A549 (cell line): ENCODE data around the gene PRKCZ. TPM values are rescaled to one million over a fixed set of nuclear protein-coding genes. Genes with fewer than 3 reads are reported as not detected.

Experiments used
- ATAC-seq, 2 experiments: fragments of 200-7000 bp in 1 of 2; fragments of >200 bp in 1 of 2; cut with Nextera tagmentation in 1 of 2; cut with Tn5 transposase in 1 of 2; 3 replicates each; pipeline versions ENCODE4 v1.8.0 to v1.9.1; 2018 to 2020; ENCODE audit warnings: mild to moderate bottlenecking in 1 of 2, moderate library complexity in 1 of 2
- CTCF ChIA-PET: fragments of 300-600 bp; sonication (Branson Sonifier 250); formaldehyde crosslinking; extraction: SDS; loops from one replicate; lab custom pipeline; 2021; ENCODE audit warnings: antibody characterized with exemption, inconsistent platforms; lab: Yijun Ruan, JAX
- POLR2A ChIA-PET: fragments of 350-600 bp; formaldehyde crosslinking; extraction: SDS; loops from one replicate; lab custom pipeline; 2021; ENCODE audit warnings: antibody characterized with exemption, inconsistent platforms; lab: Yijun Ruan, JAX
- DNase-seq, 2 experiments: peaks; one replicate each; pipeline versions ENCODE4 v3.0.0 to v3.0.0-alpha.2; 2011 to 2016; ENCODE audit warnings: low read depth in 1 of 2, low spot score in 1 of 2
- FAIRE-seq: peaks from 2 replicates; lab custom pipeline; 2011; peaks lifted over from hg19 to GRCh38; lab: Jason Lieb, UNC
- H3K27ac ChIP-seq, 2 experiments: fragments of >200 bp; sonication (Bioruptor Twin); formaldehyde crosslinking; 3 replicates each; pipeline ENCODE4 v1.5.1; 2016 to 2017
- H3K4me1 ChIP-seq: fragments of >200 bp; sonication (Bioruptor Twin); formaldehyde crosslinking; 3 replicates; pipeline ENCODE4 v1.6.1; 2016
- H3K4me2 ChIP-seq: fragments of >200 bp; sonication (Bioruptor Twin); formaldehyde crosslinking; 3 replicates; pipeline ENCODE4 v1.6.1; 2016
- H3K4me3 ChIP-seq: fragments of >200 bp; sonication (Bioruptor Twin); formaldehyde crosslinking; 3 replicates; pipeline ENCODE4 v1.5.1; 2016
- H3K9me3 ChIP-seq: fragments of >200 bp; sonication (Bioruptor Twin); formaldehyde crosslinking; 3 replicates; pipeline ENCODE4 v1.6.1; 2016
- BHLHE40 ChIP-seq: IDR thresholded peaks from 2 replicates; pipeline ENCODE4 v1.6.1; 2012; ENCODE audit warnings: low read depth, low read length, inconsistent platforms
- CEBPB ChIP-seq, 2 experiments: fragments of >200 bp in 1 of 2; sonication (Bioruptor Twin) in 1 of 2; formaldehyde crosslinking in 1 of 2; IDR thresholded peaks; 2 replicates each; pipeline ENCODE4 v1.6.1; 2012 to 2016
- EHF ChIP-seq: fragments of 250-450 bp; sonication (Bioruptor Pico); IDR thresholded peaks from 2 replicates; pipeline ENCODE4 v1.5.0; 2020; ENCODE audit warnings: mild to moderate bottlenecking
- ESRRA ChIP-seq: fragments of 150-350 bp; IDR thresholded peaks from 2 replicates; pipeline ENCODE4 v1.6.1; 2014; ENCODE audit warnings: mild to moderate bottlenecking, low read length, borderline replicate concordance
- HDAC2 ChIP-seq: fragments of 200-600 bp; sonication (generic); IDR thresholded peaks from 2 replicates; pipeline ENCODE4 v1.6.1; 2016
- HOXA7 ChIP-seq: fragments of 250-450 bp; sonication (Bioruptor Pico); IDR thresholded peaks from 2 replicates; pipeline ENCODE4 v1.5.0; 2020; ENCODE audit warnings: mild to moderate bottlenecking, moderate library complexity
- JUN ChIP-seq, 2 experiments: fragments of >200 bp; sonication (Bioruptor Twin); formaldehyde crosslinking; IDR thresholded peaks; 2 replicates in 1 of 2; 3 replicates in 1 of 2; pipeline ENCODE4 v1.6.1; 2016 to 2017
- JUNB ChIP-seq: fragments of >200 bp; sonication (Bioruptor Twin); formaldehyde crosslinking; IDR thresholded peaks from 2 replicates; pipeline ENCODE4 v1.6.1; 2016
- KDM5A ChIP-seq: fragments of 200-600 bp; sonication (generic); IDR thresholded peaks from 2 replicates; pipeline ENCODE4 v1.6.1; 2016; ENCODE audit warnings: antibody characterized with exemption, mild to moderate bottlenecking
- MAFK ChIP-seq: fragments of 450-650 bp; IDR thresholded peaks from 2 replicates; pipeline ENCODE4 v1.6.1; 2014; ENCODE audit not compliant: partially characterized antibody
- MAX ChIP-seq: IDR thresholded peaks from 2 replicates; pipeline ENCODE4 v1.6.1; 2012
- MAZ ChIP-seq: fragments of 150-350 bp; IDR thresholded peaks from 2 replicates; pipeline ENCODE4 v1.6.1; 2014; ENCODE audit warnings: antibody characterized with exemption, low read depth, low read length, borderline replicate concordance
- MYC ChIP-seq: IDR thresholded peaks from 2 replicates; pipeline ENCODE4 v1.6.1; 2012; ENCODE audit warnings: mild to moderate bottlenecking, inconsistent platforms, low read length, improper control_type of control experiment, borderline replicate concordance
- NPAS2 ChIP-seq: fragments of 250-450 bp; sonication (Bioruptor Pico); IDR thresholded peaks from 2 replicates; pipeline ENCODE4 v1.8.0; 2022; ENCODE audit warnings: mild to moderate bottlenecking, moderate library complexity, borderline replicate concordance
- PBX3 ChIP-seq: IDR thresholded peaks from 2 replicates; pipeline ENCODE4 v1.6.1; 2012
- RAD21 ChIP-seq, 2 experiments: fragments of >200 bp in 1 of 2; sonication (Bioruptor Twin) in 1 of 2; formaldehyde crosslinking in 1 of 2; IDR thresholded peaks in 1 of 2; conservative IDR thresholded peaks in 1 of 2; 2 replicates in 1 of 2; 3 replicates in 1 of 2; pipeline ENCODE4 v1.6.1; 2012 to 2018; ENCODE audit warnings: inconsistent platforms in 1 of 2
- REST ChIP-seq: fragments of 200-600 bp; sonication (generic); IDR thresholded peaks from 2 replicates; pipeline ENCODE4 v1.6.1; 2016; ENCODE audit warnings: antibody characterized with exemption, mild to moderate bottlenecking, moderate library complexity
- ZC3H11A ChIP-seq: fragments of 450-650 bp; IDR thresholded peaks from 2 replicates; pipeline ENCODE4 v1.6.1; 2014; ENCODE audit warnings: antibody characterized with exemption, mild to moderate bottlenecking
- ZSCAN20 ChIP-seq: fragments of 250-450 bp; sonication (Bioruptor Pico); IDR thresholded peaks from 2 replicates; pipeline ENCODE4 v1.8.0; 2022; ENCODE audit warnings: mild to moderate bottlenecking, moderate library complexity
- WGBS: methylation state at CpG from one replicate; pipeline ENCODE4 v1.1.6; 2017; ENCODE audit errors: missing lambda C conversion rate; 5-methylcytosine and 5-hydroxymethylcytosine counted together
- polyA plus RNA-seq, 4 experiments: library from polyadenylated mRNA; depleted of rRNA in 3 of 4; stranded (reverse); fragments of >200 nt; fragmentation: RNase III in 1 of 4; extraction: RNeasy Plus Mini Kit Qiagen cat#74134 plus additional on column Dnase treatment in 1 of 4; gene quantifications; 2 replicates in 3 of 4; 3 replicates in 1 of 4; pipeline ENCODE4 v1.2.3, GENCODE V29; 2011 to 2017

The PRKCZ gene
- polyA plus RNA-seq, 2 of the 4 experiments (the other 2 are of a cell fraction), result 9.5 to 9.8 TPM

- TF ChIP-seq REST, result no peak
- TF ChIP-seq PBX3, result no peak
- no peak for TF ChIP-seq ZC3H11A
Measured at GRCh38 chr1:2175055-2175414, 124.8 kb downstream of the PRKCZ start (continued).

- FAIRE-seq, result no peak
- no peaks in the 10 kb centered on the region for H3K4me1 ChIP-seq
- H3K9me3 ChIP-seq, result no peaks in the 10 kb centered on the region
- CTCF ChIA-PET, result interaction anchor here (0.8 to 2.9 kb wide), 7 partner anchors 8 to 229 kb away, joined by 3 to 28 read pairs (median 4); partner anchors contain the start of gene FAAP20
- no peak overlapping the region for H3K4me2 ChIP-seq
- 91% methylated on average over 33 of the region's 42 CpGs for WGBS
- DNase-seq, result no peak
- ATAC-seq, result no peak
- POLR2A ChIA-PET, result no interaction called here
- no peak overlapping the region for H3K4me3 ChIP-seq
- H3K27ac ChIP-seq, result no peak overlapping the region
- TF ChIP-seq RAD21 (conservative IDR thresholded peaks at IDR 0.05 in 1 of 2, IDR thresholded peaks at IDR 0.05 in 1 of 2) (no peak), JUN (IDR thresholded peaks at IDR 0.05) (no peak)
- TF ChIP-seq, all 56 proteins: peak for 0
Measured at GRCh38 chr1:2175681-2176454, 125.7 kb downstream of the PRKCZ start.

- no peak overlapping the region for H3K4me2 ChIP-seq
- no peak overlapping the region for H3K4me3 ChIP-seq
- TF ChIP-seq CEBPB (IDR thresholded peaks at IDR 0.05) (no peak), MAX (no peak), MAFK (no peak), JUNB (no peak), MYC (no peak), HOXA7 (CRISPR knock-in tag) (no peak), ZSCAN20 (CRISPR knock-in tag) (no peak), ZC3H11A (no peak), BHLHE40 (no peak), NPAS2 (CRISPR knock-in tag) (no peak), MAZ (no peak), HDAC2 (no peak), EHF (CRISPR knock-in tag) (no peak), KDM5A (no peak), ESRRA (no peak)
- TF ChIP-seq, all 56 proteins: peak for 0
- FAIRE-seq, result no peak
- CTCF ChIA-PET, result interaction anchor here (0.8 to 1.8 kb wide), 3 partner anchors 18 to 36 kb away, joined by 3 to 4 read pairs (median 3); partner anchors contain the start of gene FAAP20
- H3K9me3 ChIP-seq, result no peaks in the 10 kb centered on the region
- H3K4me1 ChIP-seq, result no peaks in the 10 kb centered on the region
- WGBS, result 78% methylated on average over 10 of the region's 10 CpGs
- ATAC-seq, result no peak
- POLR2A ChIA-PET, result no interaction called here
- DNase-seq, result no peak
- no peak overlapping the region for H3K27ac ChIP-seq
Measured at GRCh38 chr1:2176615-2177014, 126.4 kb downstream of the PRKCZ start.
